Measurements from ENCODE around the gene GALC. TPM values are rescaled to one million over a fixed set of nuclear protein-coding genes. Genes with fewer than 3 reads are reported as not detected.
A peak's percentile ranks its signal among the peaks of the same experiment; 100 is the strongest.

GALC gene
- total and polyA plus RNA-seq, 11 donors, result 6.1 to 28.2 (median 16.9) TPM

DNA sequence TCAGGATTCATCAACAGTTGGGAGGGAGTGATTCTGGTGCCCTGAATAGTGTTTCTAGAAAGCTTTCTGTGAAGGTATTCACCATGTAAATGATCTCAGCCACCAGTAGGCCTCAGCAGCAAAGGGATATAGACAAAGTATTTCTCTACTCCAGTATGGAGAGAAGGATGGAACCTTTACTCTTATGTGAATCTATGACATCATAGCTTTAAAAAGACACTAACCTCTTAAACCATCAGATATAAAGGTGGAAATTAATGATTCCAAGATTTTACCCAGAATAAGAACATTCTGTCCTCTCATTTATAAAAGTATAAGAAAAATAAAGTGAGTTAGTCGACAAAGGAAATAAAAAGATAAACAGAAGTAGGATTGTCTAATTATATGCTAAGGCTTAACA is 16.5 kb upstream of the GALC start:
- TF ChIP-seq, protein P1, sequence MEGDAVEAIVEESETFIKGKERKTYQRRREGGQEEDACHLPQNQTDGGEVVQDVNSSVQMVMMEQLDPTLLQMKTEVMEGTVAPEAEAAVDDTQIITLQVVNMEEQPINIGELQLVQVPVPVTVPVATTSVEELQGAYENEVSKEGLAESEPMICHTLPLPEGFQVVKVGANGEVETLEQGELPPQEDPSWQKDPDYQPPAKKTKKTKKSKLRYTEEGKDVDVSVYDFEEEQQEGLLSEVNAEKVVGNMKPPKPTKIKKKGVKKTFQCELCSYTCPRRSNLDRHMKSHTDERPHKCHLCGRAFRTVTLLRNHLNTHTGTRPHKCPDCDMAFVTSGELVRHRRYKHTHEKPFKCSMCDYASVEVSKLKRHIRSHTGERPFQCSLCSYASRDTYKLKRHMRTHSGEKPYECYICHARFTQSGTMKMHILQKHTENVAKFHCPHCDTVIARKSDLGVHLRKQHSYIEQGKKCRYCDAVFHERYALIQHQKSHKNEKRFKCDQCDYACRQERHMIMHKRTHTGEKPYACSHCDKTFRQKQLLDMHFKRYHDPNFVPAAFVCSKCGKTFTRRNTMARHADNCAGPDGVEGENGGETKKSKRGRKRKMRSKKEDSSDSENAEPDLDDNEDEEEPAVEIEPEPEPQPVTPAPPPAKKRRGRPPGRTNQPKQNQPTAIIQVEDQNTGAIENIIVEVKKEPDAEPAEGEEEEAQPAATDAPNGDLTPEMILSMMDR (IDR thresholded peaks at IDR 0.05), result no peak
- TF ChIP-seq POLR2A (IDR thresholded peaks at IDR 0.05), result no peak
- no peaks in the 10 kb centered on the region for H3K27me3 ChIP-seq
- no peaks in the 10 kb centered on the region for H3K9me3 ChIP-seq
- H3K36me3 ChIP-seq, result peaks cover 0 to 17% (median 0%) of the 10 kb centered on the region in 9 donors
- ATAC-seq (no peak), DNase-seq (no peak)
- H3K27ac ChIP-seq, result no peak overlapping the region
- peak overlapping the region in 1 of 12 donors; percentile 11 for H3K4me3 ChIP-seq
- H3K4me1 ChIP-seq, result peaks cover 0 to 59% (median 0%) of the 10 kb centered on the region in 12 donors
- intact Hi-C loops (cut with DNase I), result no loop called here
- WGBS, 4 donors, result 83 to 96% (median 90%) methylated on average over 1 of the region's 1 CpG

DNA sequence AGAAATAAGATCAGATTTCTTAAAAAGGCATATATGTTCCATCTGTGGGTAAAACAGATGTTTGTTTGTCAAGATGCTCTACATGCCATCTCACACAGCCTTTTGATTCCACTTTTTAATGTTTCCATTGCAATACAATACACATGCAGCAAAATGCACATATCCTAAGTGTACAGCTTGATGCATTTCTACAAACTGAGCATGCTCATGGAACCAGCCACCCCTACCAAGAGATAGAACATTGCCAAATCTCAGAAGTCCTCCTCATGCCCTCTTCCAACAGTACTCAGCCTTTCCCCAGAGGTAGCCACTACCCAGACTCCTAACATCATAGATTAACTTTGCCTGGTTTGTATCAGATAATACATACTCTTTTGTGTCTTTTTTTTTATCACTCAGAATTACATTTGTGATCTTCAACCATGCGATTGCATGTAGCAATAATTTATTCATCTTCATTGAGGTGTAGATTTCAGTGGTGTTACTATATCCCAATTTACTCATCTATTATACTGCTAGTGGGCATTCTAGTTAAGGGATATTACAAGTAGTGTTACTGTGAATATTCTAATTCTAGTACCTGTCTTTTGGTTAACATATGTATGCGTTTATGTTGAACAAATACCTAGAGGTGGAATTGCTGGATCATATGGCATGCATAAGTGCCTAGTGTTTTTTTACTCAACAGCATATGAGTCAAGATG is 15.2 kb upstream of the GALC start:
- Histone ChIP-seq H3K4me3 (peak overlapping the region in 1 of 12 donors; percentile 36), H3K27ac (peak overlapping the region in 1 of 12 donors; percentile 16), H3K27me3 (no peaks in the 10 kb centered on the region), H3K36me3 (peaks cover 0 to 17% (median 0%) of the 10 kb centered on the region in 9 donors), H3K4me1 (peaks cover 0 to 63% (median 0%) of the 10 kb centered on the region in 12 donors), H3K9me3 (no peaks in the 10 kb centered on the region)
- 94 to 97% (median 96%) methylated on average over 2 of the region's 2 CpGs for WGBS, 4 donors
- TF ChIP-seq POLR2A (IDR thresholded peaks at IDR 0.05), result no peak
- TF ChIP-seq, protein P1 (IDR thresholded peaks at IDR 0.05), result no peak
- DNase-seq (no peak), ATAC-seq (no peak)
- intact Hi-C loops (cut with DNase I), result no loop called here

DNA sequence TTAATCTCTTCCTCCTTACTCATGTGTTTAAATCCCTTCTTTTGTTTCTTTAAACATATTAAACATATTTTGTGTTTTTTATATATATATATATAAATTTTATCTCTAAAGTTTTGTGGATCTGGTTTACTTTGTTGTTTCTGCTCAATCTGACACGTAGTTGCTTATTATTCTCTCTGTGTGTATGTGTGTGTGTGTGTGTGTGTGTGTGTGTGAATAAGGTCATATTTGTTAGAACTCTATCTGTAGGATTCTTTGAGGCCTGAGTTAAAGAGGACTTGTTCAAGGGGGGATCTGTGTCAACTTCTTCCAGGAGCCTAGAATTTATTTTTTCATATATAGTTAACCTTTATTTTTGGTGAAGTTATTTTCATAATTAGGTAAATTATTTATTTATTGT is 14.6 kb upstream of the GALC start:
- WGBS, 4 donors, result 58 to 70% (median 63%) methylated on average over 1 of the region's 1 CpG
- no peaks in the 10 kb centered on the region for H3K9me3 ChIP-seq
- peak overlapping the region in 1 of 12 donors; percentile 94 for H3K27ac ChIP-seq
- DNase-seq (no peak), ATAC-seq (no peak)
- peak overlapping the region in 2 of 12 donors; percentile 1 to 63 for H3K4me3 ChIP-seq
- peaks cover 0 to 68% (median 0%) of the 10 kb centered on the region in 12 donors for H3K4me1 ChIP-seq
- TF ChIP-seq, protein P1 (IDR thresholded peaks at IDR 0.05), result no peak
- TF ChIP-seq POLR2A (IDR thresholded peaks at IDR 0.05), result no peak
- intact Hi-C loops (cut with DNase I), result no loop called here
- peaks cover 0 to 17% (median 0%) of the 10 kb centered on the region in 9 donors for H3K36me3 ChIP-seq
- H3K27me3 ChIP-seq, result no peaks in the 10 kb centered on the region

DNA sequence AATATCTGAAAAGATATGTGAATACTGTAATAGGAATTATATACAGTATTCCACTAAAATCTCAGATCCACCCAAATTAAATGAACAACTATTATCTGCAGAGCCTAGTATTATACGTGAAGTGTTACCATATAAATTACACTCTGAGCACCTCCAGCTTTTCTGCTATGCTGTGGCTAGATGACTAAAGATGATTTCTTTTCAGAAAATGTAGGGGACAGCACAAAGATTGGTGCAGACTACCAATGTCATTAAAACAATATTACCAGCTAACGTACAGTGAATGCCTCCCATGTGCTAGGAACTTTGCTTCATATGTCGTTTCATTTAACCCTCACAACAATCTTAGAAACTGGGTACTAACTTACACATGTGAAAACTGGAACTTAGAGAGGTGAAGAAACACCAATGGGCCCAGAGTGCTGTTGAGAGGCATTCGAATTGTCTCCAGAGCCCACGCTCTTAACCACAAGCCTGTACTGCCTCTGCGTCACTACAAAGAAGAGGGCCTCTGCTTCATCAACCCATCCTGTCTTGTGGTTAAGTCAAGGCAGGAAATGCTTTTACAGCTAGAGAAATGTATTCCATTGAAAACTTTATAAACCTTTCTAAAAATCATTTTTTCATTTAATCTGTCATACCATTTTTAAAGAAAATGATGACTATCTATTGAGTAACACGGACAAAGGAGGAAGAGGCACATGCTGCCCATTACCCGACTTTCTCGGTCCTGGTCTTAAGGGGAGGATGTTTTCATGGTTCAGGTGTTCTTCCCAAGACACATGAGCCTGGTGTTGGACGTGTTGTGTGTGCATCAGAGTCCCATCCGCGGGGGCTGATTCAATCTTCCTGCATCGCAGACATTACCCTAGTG is 13.2 kb upstream of the GALC start:
- Histone ChIP-seq H3K36me3 (peaks cover 0 to 5% (median 0%) of the 10 kb centered on the region in 9 donors), H3K9me3 (no peaks in the 10 kb centered on the region), H3K4me1 (peaks cover 0 to 60% (median 0%) of the 10 kb centered on the region in 12 donors), H3K27me3 (no peaks in the 10 kb centered on the region), H3K27ac (peak overlapping the region in 2 of 12 donors; percentile 31 to 94), H3K4me3 (peak overlapping the region in 4 of 12 donors; percentile 43 to 63 (median 44))
- TF ChIP-seq, protein P1 (IDR thresholded peaks at IDR 0.05), result no peak
- TF ChIP-seq POLR2A (IDR thresholded peaks at IDR 0.05), result no peak
- 82 to 92% (median 91%) methylated on average over 13 of the region's 13 CpGs for WGBS, 4 donors
- peak in 3 of 4 donors; percentile 55 to 88 (median 70) for ATAC-seq
- intact Hi-C loops (cut with DNase I), result no loop called here
- no peak for DNase-seq

All from heart left ventricle (tissue), 16 donors.